ENCODE data around the gene TMPRSS15.

- TF ChIP-seq EZH2phosphoT487 (conservative IDR thresholded peaks at IDR 0.05; ENCODE audit: low read length) (no peak), CTCF (IDR thresholded peaks at IDR 0.05; ENCODE audit: insufficient read depth, low read length, poor library complexity, severe bottlenecking) (no peak)
Measured at GRCh38 chr21:18275781-18276180, 127.8 kb downstream of the TMPRSS15 start.

Data from SU-DHL-6 (cell line).